Loucy (cell line): Measurements from ENCODE around the gene SCAPER.

Experiments
- H2AFZ ChIP-seq: fragments of 200-600 bp; sonication (generic); 2 replicates; pipeline ENCODE4 v1.6.0; 2016; ENCODE audit warnings: antibody characterized with exemption, mild to moderate bottlenecking, low read length, moderate library complexity
- H3F3A ChIP-seq: fragments of 200-600 bp; 2 replicates; pipeline ENCODE4 v1.6.0; 2016; ENCODE audit warnings: antibody characterized with exemption, low read depth, mild to moderate bottlenecking
- H3K27me3 ChIP-seq: fragments of 200-600 bp; sonication (generic); 2 replicates; pipeline ENCODE4 v1.6.1; 2014; ENCODE audit warnings: low read length, mild to moderate bottlenecking; ENCODE audit not compliant: insufficient read depth, poor library complexity, severe bottlenecking
- H3K36me3 ChIP-seq: fragments of 200-600 bp; sonication (generic); 2 replicates; pipeline ENCODE4 v1.6.1; 2016; ENCODE audit warnings: low read length; ENCODE audit not compliant: insufficient read depth
- H3K4me1 ChIP-seq: fragments of 200-600 bp; sonication (generic); 2 replicates; pipeline ENCODE4 v1.5.1; 2014; ENCODE audit warnings: low read length, mild to moderate bottlenecking; ENCODE audit not compliant: insufficient read depth, poor library complexity, severe bottlenecking
- H3K4me2 ChIP-seq: fragments of 200-600 bp; sonication (generic); 2 replicates; pipeline ENCODE4 v1.6.0; 2014; ENCODE audit warnings: antibody characterized with exemption, low read length, low read depth, mild to moderate bottlenecking; ENCODE audit not compliant: poor library complexity, severe bottlenecking
- H3K4me3 ChIP-seq: fragments of 200-600 bp; sonication (generic); 2 replicates; pipeline ENCODE4 v1.5.1; 2014; ENCODE audit warnings: low read length, mild to moderate bottlenecking, mixed read lengths; ENCODE audit not compliant: poor library complexity, severe bottlenecking
- H3K79me2 ChIP-seq: fragments of 200-600 bp; sonication (generic); 2 replicates; pipeline ENCODE4 v1.6.1; 2014; ENCODE audit warnings: low read length; ENCODE audit not compliant: insufficient read depth
- H3K9ac ChIP-seq: fragments of 200-600 bp; sonication (generic); 2 replicates; pipeline ENCODE4 v1.6.0; 2014; ENCODE audit warnings: mild to moderate bottlenecking, low read depth, low read length, moderate library complexity; ENCODE audit not compliant: poor library complexity, severe bottlenecking
- H3K9me2 ChIP-seq: fragments of 200-600 bp; sonication (generic); replicated peaks from 2 replicates; pipeline ENCODE4 v1.6.1; 2016; ENCODE audit warnings: low read depth, low read length, mixed read lengths
- H3K9me3 ChIP-seq: fragments of 200-600 bp; sonication (generic); 2 replicates; pipeline ENCODE4 v1.6.1; 2014; ENCODE audit warnings: mild to moderate bottlenecking, antibody characterized with exemption, low read length, low read depth; ENCODE audit not compliant: insufficient read depth
- H4K20me1 ChIP-seq: fragments of 200-600 bp; sonication (generic); 2 replicates; pipeline ENCODE4 v1.6.0; 2014; ENCODE audit warnings: antibody characterized with exemption, low read length, mild to moderate bottlenecking; ENCODE audit not compliant: insufficient read depth, poor library complexity, severe bottlenecking
- EZH2phosphoT487 ChIP-seq: fragments of 200-600 bp; IDR thresholded peaks from 2 replicates; pipeline ENCODE4 v1.6.1; 2018; ENCODE audit warnings: antibody characterized with exemption, mild to moderate bottlenecking, moderate library complexity, borderline replicate concordance
- TF ChIP-seq, protein P1 (sequence below): fragments of 200-600 bp; sonication (generic); conservative IDR thresholded peaks from 2 replicates; pipeline ENCODE4 v1.5.1; 2014; ENCODE audit warnings: mild to moderate bottlenecking, antibody characterized with exemption, low read length

The SCAPER gene

DNA sequence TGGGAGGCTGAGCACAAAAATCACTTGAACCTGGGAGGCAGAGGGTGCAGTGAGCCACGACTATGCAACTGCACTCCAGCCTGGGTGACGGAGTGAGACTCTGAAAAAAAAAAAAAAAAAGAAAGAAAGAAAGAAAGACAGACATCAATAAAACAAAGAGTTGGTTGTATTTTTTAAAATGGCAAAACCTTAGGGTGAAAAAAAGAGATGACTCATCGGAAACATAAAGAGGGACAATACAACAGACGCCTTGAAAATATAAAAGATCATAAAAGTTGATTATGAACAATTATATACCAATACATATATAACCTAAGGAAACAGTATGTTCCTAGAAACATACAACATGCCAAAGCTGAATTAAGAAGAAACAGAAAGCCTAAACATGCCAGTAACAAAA, 92.8 kb downstream of the SCAPER start:
- Histone ChIP-seq H3K4me3 (no peak overlapping the region), H3K9me2 (no peaks in the 10 kb centered on the region), H3K9ac (no peak overlapping the region), H3K4me1 (no peaks in the 10 kb centered on the region), H2AFZ (no peak overlapping the region), H3K27me3 (no peaks in the 10 kb centered on the region), H3F3A (no peaks in the 10 kb centered on the region), H4K20me1 (no peaks in the 10 kb centered on the region), H3K9me3 (peaks cover 3% of the 10 kb centered on the region; the same call in 1 of the 2 replicates), H3K79me2 (no peaks in the 10 kb centered on the region; the same call in 1 of the 2 replicates), H3K4me2 (no peak overlapping the region), H3K36me3 (no peaks in the 10 kb centered on the region)
- TF ChIP-seq EZH2phosphoT487, result no peak
- TF ChIP-seq, protein P1, sequence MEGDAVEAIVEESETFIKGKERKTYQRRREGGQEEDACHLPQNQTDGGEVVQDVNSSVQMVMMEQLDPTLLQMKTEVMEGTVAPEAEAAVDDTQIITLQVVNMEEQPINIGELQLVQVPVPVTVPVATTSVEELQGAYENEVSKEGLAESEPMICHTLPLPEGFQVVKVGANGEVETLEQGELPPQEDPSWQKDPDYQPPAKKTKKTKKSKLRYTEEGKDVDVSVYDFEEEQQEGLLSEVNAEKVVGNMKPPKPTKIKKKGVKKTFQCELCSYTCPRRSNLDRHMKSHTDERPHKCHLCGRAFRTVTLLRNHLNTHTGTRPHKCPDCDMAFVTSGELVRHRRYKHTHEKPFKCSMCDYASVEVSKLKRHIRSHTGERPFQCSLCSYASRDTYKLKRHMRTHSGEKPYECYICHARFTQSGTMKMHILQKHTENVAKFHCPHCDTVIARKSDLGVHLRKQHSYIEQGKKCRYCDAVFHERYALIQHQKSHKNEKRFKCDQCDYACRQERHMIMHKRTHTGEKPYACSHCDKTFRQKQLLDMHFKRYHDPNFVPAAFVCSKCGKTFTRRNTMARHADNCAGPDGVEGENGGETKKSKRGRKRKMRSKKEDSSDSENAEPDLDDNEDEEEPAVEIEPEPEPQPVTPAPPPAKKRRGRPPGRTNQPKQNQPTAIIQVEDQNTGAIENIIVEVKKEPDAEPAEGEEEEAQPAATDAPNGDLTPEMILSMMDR, result no peak

DNA sequence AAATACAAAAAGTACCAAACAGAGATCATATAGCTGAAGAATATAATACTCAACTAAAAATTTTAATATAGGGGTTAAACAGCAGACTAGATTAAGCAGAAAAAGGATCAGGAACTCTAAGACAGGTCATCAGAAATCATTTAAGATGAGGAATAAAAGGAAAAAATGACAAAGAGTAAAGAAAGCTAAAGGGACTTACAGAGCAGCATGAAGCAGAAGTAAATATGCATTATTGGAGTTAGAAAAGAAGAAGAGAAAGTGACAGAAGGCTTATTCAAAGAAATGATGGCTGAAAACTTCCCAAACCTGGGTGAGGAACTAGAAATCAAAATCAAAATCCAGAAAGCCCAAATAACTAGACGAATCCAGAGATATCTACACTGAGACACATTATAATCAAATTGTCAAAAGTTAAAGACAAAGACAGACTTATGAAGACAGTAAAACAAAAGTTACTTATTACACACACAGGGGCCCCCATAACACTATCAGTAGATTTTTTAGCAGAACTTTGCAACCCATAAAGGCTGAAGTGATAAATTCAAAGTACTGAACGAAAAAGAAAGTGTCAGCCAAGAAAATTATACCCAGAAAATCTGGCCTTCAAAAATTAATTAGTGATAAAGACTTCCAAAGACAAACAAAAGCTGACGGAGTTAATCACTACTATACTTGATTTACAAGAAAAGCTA, 95.6 kb downstream of the SCAPER start:
- H3F3A ChIP-seq, result no peaks in the 10 kb centered on the region

DNA sequence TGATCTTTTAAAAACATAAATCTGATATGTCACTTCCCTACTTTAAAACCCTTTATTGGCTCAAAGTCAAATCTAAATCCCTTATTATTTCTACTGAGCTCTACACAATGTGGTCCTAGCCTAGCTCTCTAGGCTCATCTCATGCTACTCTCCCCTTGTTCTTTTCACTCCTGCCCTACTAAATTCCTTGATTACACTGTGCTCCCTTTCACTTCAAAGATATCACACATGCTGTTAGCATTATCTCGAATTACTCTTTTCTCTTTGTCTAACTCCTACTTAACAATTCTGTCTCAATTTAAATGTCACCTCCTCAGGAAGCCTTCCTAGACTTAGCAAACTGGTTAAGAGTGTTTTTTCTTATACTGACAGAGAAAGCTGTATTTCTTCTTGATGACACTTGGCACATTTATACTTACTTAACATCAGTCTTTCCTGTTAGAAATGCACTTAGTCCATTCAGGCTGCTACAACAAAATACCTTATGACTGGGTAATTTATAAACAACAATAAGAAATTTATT, 102.0 kb downstream of the SCAPER start:
- Histone ChIP-seq H2AFZ (no peak overlapping the region), H3K9ac (no peak overlapping the region), H3K9me3 (no peaks in the 10 kb centered on the region), H3K9me2 (no peaks in the 10 kb centered on the region), H3K79me2 (no peaks in the 10 kb centered on the region), H3K27me3 (no peaks in the 10 kb centered on the region), H3K36me3 (peaks cover 23% of the 10 kb centered on the region; the same call in 1 of the 2 replicates), H3K4me3 (no peak overlapping the region), H3K4me1 (no peaks in the 10 kb centered on the region), H4K20me1 (no peaks in the 10 kb centered on the region), H3F3A (no peaks in the 10 kb centered on the region), H3K4me2 (no peak overlapping the region)
- no peak for TF ChIP-seq EZH2phosphoT487
- TF ChIP-seq, protein P1, result no peak

More for the DNA sequence above, 95.6 kb downstream of the SCAPER start:
- no peaks in the 10 kb centered on the region for H3K9me2 ChIP-seq
- no peaks in the 10 kb centered on the region for H4K20me1 ChIP-seq
- no peak overlapping the region for H3K4me3 ChIP-seq
- no peaks in the 10 kb centered on the region; the same call in 1 of the 2 replicates for H3K79me2 ChIP-seq
- no peak overlapping the region for H3K4me2 ChIP-seq
- H3K9ac ChIP-seq, result no peak overlapping the region
- no peaks in the 10 kb centered on the region for H3K36me3 ChIP-seq
- H3K4me1 ChIP-seq, result no peaks in the 10 kb centered on the region
- H3K9me3 ChIP-seq, result peaks cover 3% of the 10 kb centered on the region; the same call in 1 of the 2 replicates
- no peaks in the 10 kb centered on the region for H3K27me3 ChIP-seq
- H2AFZ ChIP-seq, result no peak overlapping the region
- TF ChIP-seq, protein P1, result no peak
- TF ChIP-seq EZH2phosphoT487, result no peak
